H9 (cell line): ENCODE measurements around the gene ILDR1. TPM values are rescaled to one million over a fixed set of nuclear protein-coding genes. Genes with fewer than 3 reads are reported as not detected.

ENCODE experiments used
- DNase-seq: peaks from one replicate; pipeline ENCODE4 v3.0.0-alpha.2; 2017
- H2AFZ ChIP-seq: one replicate; pipeline ENCODE4 v1.6.1; 2013; ENCODE audit warnings: mild to moderate bottlenecking, low read length, control low read depth, moderate library complexity
- H2AK5ac ChIP-seq: 2 replicates; pipeline ENCODE4 v1.6.1; 2013; ENCODE audit warnings: low read length, control low read depth, mixed read lengths; ENCODE audit not compliant: insufficient read length
- H2BK120ac ChIP-seq: one replicate; pipeline ENCODE4 v1.6.1; 2013; ENCODE audit warnings: low read depth, mild to moderate bottlenecking, low read length, control low read depth, inconsistent platforms; ENCODE audit not compliant: poor library complexity, severe bottlenecking
- H2BK12ac ChIP-seq: 2 replicates; pipeline ENCODE4 v1.6.1; 2013; ENCODE audit warnings: low read length, control low read depth, mixed read lengths, low read depth; ENCODE audit not compliant: insufficient read length
- H2BK15ac ChIP-seq: 2 replicates; pipeline ENCODE4 v1.6.1; 2013; ENCODE audit warnings: low read depth, low read length, control low read depth
- H2BK20ac ChIP-seq: one replicate; pipeline ENCODE4 v1.6.1; 2013; ENCODE audit warnings: low read depth, mild to moderate bottlenecking, low read length, control low read depth, inconsistent platforms; ENCODE audit not compliant: poor library complexity, severe bottlenecking
- H2BK5ac ChIP-seq: 2 replicates; pipeline ENCODE4 v1.6.1; 2013; ENCODE audit warnings: low read length, control low read depth, mixed read lengths; ENCODE audit not compliant: insufficient read length
- H3K14ac ChIP-seq: 2 replicates; pipeline ENCODE4 v1.6.1; 2013; ENCODE audit warnings: low read length, control low read depth; ENCODE audit not compliant: insufficient read depth
- H3K18ac ChIP-seq: 2 replicates; pipeline ENCODE4 v1.6.1; 2013; ENCODE audit warnings: low read depth, mild to moderate bottlenecking, mixed read lengths, low read length, control low read depth; ENCODE audit not compliant: insufficient read length
- H3K23ac ChIP-seq: 2 replicates; pipeline ENCODE4 v1.6.1; 2013; ENCODE audit warnings: low read length, control low read depth, mixed read lengths, low read depth; ENCODE audit not compliant: insufficient read length
- H3K23me2 ChIP-seq: 2 replicates; pipeline ENCODE4 v1.6.1; 2013; ENCODE audit warnings: low read depth, mild to moderate bottlenecking, mixed read lengths, low read length, control low read depth; ENCODE audit not compliant: insufficient read length, poor library complexity, severe bottlenecking
- H3K27ac ChIP-seq: 2 replicates; pipeline ENCODE4 v1.5.1; 2013; ENCODE audit warnings: low read length, control low read depth, mixed read lengths, low read depth; ENCODE audit not compliant: insufficient read length
- H3K27me3 ChIP-seq: 2 replicates; pipeline ENCODE4 v1.6.1; 2013; ENCODE audit warnings: low read length, control low read depth, inconsistent platforms; ENCODE audit not compliant: insufficient read depth
- H3K4ac ChIP-seq: 2 replicates; pipeline ENCODE4 v1.6.1; 2013; ENCODE audit warnings: low read depth, mild to moderate bottlenecking, control low read depth, inconsistent platforms, low read length, moderate library complexity
- H3K4me1 ChIP-seq: 2 replicates; pipeline ENCODE4 v1.6.1; 2013; ENCODE audit warnings: low read length, control low read depth, inconsistent platforms; ENCODE audit not compliant: insufficient read depth
- H3K4me2 ChIP-seq: 2 replicates; pipeline ENCODE4 v1.6.1; 2013; ENCODE audit warnings: low read length, control low read depth, mixed read lengths; ENCODE audit not compliant: insufficient read length, insufficient read depth
- H3K56ac ChIP-seq: 2 replicates; pipeline ENCODE4 v1.6.1; 2013; ENCODE audit warnings: low read depth, mild to moderate bottlenecking, mixed read lengths, low read length, control low read depth; ENCODE audit not compliant: insufficient read length
- H3K79me1 ChIP-seq: 2 replicates; pipeline ENCODE4 v1.6.1; 2013; ENCODE audit warnings: low read depth, mild to moderate bottlenecking, moderate library complexity, low read length, control low read depth, inconsistent platforms; ENCODE audit not compliant: insufficient read depth, poor library complexity, severe bottlenecking
- H3K79me2 ChIP-seq: 2 replicates; pipeline ENCODE4 v1.6.1; 2013; ENCODE audit warnings: low read length, control low read depth, inconsistent platforms; ENCODE audit not compliant: insufficient read depth
- H3K9ac ChIP-seq: 2 replicates; pipeline ENCODE4 v1.6.1; 2013; ENCODE audit warnings: low read length, control low read depth, mixed read lengths; ENCODE audit not compliant: insufficient read length; ENCODE audit errors: extremely low read depth
- H3K9me3 ChIP-seq: one replicate; pipeline ENCODE4 v1.6.1; 2013; ENCODE audit warnings: low read depth, low read length, inconsistent platforms; ENCODE audit not compliant: control insufficient read depth
- H3T11ph ChIP-seq: one replicate; pipeline ENCODE4 v1.6.1; 2013; ENCODE audit warnings: mild to moderate bottlenecking, low read length, control low read depth, inconsistent platforms
- H4K20me1 ChIP-seq: one replicate; pipeline ENCODE4 v1.6.1; 2013; ENCODE audit not compliant: control insufficient read depth, insufficient read length, insufficient read depth
- H4K5ac ChIP-seq: 2 replicates; pipeline ENCODE4 v1.6.1; 2013; ENCODE audit warnings: low read depth, mild to moderate bottlenecking, mixed read lengths, low read length, control low read depth; ENCODE audit not compliant: insufficient read length
- H4K8ac ChIP-seq: replicated peaks from 2 replicates; pipeline ENCODE4 v1.6.1; 2013; ENCODE audit warnings: low read length, control low read depth, mixed read lengths, low read depth; ENCODE audit not compliant: insufficient read length
- H4K91ac ChIP-seq: 2 replicates; pipeline ENCODE4 v1.6.1; 2013; ENCODE audit warnings: low read depth, mild to moderate bottlenecking, moderate library complexity, mixed read lengths, low read length, control low read depth; ENCODE audit not compliant: insufficient read length
- H3K27ac Mint-ChIP-seq, 3 experiments: 2 replicates in 2 of 3; 3 replicates in 1 of 3; pipeline ENCODE4 v1.8.0; 2020 to 2021; ENCODE audit warnings: mixed read lengths in 3 of 3, mild to moderate bottlenecking in 1 of 3, moderate library complexity in 1 of 3
- H3K27me3 Mint-ChIP-seq: 2 replicates; pipeline ENCODE4 v1.8.0; 2021; ENCODE audit warnings: low read depth, mild to moderate bottlenecking, moderate library complexity, mixed read lengths
- H3K36me3 Mint-ChIP-seq, 3 experiments: 2 replicates in 2 of 3; 3 replicates in 1 of 3; pipeline ENCODE4 v1.8.0; 2020 to 2021; ENCODE audit warnings: low read depth in 3 of 3, mixed read lengths in 3 of 3; ENCODE audit not compliant: insufficient read depth in 1 of 3
- H3K4me1 Mint-ChIP-seq, 2 experiments: 2 replicates each; pipeline ENCODE4 v1.8.0; 2020; ENCODE audit warnings: mixed read lengths in 2 of 2
- H3K4me3 Mint-ChIP-seq, 2 experiments: 2 replicates in 1 of 2; 3 replicates in 1 of 2; pipeline ENCODE4 v1.8.0; 2020 to 2021; ENCODE audit warnings: mild to moderate bottlenecking in 2 of 2, mixed read lengths in 2 of 2, moderate library complexity in 1 of 2
- H3K9me3 Mint-ChIP-seq, 2 experiments: 2 replicates in 1 of 2; 3 replicates in 1 of 2; pipeline ENCODE4 v1.8.0; 2020; ENCODE audit warnings: mild to moderate bottlenecking in 2 of 2, mixed read lengths in 2 of 2, moderate library complexity in 1 of 2
- total RNA-seq: library from RNA; stranded (reverse); gene quantifications from 2 replicates; pipeline ENCODE4 v1.2.1, GENCODE V29; 2021
- TF ChIP-seq, protein P1 (sequence below): fragments of 200-600 bp; sonication (generic); conservative IDR thresholded peaks from 3 replicates; pipeline ENCODE4 v1.8.0; 2021; ENCODE audit warnings: antibody characterized with exemption, mild to moderate bottlenecking

Gene ILDR1
- total RNA-seq, 1 experiment from 2014 or later, result 0.68 TPM

DNA sequence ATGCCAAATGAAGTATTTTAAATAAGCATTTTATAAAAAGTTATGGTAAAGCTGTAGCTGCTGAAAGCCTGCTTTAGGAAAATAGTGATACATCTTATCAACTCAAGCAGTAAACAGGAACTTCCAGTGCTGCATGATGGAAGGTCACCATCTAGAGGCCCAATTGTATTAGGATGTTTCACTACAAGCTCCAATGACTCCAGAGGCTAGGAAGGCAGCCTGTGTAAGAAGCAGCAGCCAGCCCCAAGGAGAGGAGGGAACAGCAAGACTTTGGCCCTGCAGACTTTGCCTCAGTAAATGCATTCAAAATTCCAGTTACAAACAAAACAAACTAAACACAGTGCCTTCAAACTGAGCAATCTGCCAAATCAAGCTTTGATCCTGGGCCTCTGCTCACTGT lies 32.1 kb downstream of the ILDR1 start:
- no peak overlapping the region for H3K27ac ChIP-seq
- DNase-seq, result no peak

More for the DNA sequence above, 32.1 kb downstream of the ILDR1 start:
- Histone ChIP-seq H4K5ac (no peak overlapping the region), H2BK15ac (no peak overlapping the region), H2BK120ac (no peak overlapping the region), H2BK12ac (no peak overlapping the region), H3K9ac (no peak overlapping the region), H2BK20ac (no peak overlapping the region), H3K23ac (no peak overlapping the region), H3K9me3 (no peaks in the 10 kb centered on the region), H2BK5ac (no peak overlapping the region), H3K14ac (no peak overlapping the region), H3K4me1 (no peaks in the 10 kb centered on the region), H3K4ac (no peak overlapping the region), H3T11ph (no peak overlapping the region), H4K20me1 (no peaks in the 10 kb centered on the region), H4K8ac (no peak overlapping the region), H3K18ac (no peak overlapping the region), H3K79me1 (no peaks in the 10 kb centered on the region), H3K27me3 (no peaks in the 10 kb centered on the region), H3K56ac (no peak overlapping the region), H3K79me2 (no peaks in the 10 kb centered on the region; the same call in 1 of the 2 replicates), H3K23me2 (no peaks in the 10 kb centered on the region), H3K4me2 (no peak overlapping the region), H2AK5ac (no peak overlapping the region), H4K91ac (no peak overlapping the region), H2AFZ (no peak overlapping the region)
- H3K9me3 Mint-ChIP-seq, result peaks cover 0 to 3% of the 10 kb centered on the region in 2 experiments; a peak in 1 of 5 replicates
- H3K4me1 Mint-ChIP-seq, result no peaks in the 10 kb centered on the region
- no peaks in the 10 kb centered on the region; a peak in 2 of 7 replicates for H3K36me3 Mint-ChIP-seq
- H3K4me3 Mint-ChIP-seq, result no peak overlapping the region
- no peak overlapping the region for H3K27ac Mint-ChIP-seq
- TF ChIP-seq, protein P1, sequence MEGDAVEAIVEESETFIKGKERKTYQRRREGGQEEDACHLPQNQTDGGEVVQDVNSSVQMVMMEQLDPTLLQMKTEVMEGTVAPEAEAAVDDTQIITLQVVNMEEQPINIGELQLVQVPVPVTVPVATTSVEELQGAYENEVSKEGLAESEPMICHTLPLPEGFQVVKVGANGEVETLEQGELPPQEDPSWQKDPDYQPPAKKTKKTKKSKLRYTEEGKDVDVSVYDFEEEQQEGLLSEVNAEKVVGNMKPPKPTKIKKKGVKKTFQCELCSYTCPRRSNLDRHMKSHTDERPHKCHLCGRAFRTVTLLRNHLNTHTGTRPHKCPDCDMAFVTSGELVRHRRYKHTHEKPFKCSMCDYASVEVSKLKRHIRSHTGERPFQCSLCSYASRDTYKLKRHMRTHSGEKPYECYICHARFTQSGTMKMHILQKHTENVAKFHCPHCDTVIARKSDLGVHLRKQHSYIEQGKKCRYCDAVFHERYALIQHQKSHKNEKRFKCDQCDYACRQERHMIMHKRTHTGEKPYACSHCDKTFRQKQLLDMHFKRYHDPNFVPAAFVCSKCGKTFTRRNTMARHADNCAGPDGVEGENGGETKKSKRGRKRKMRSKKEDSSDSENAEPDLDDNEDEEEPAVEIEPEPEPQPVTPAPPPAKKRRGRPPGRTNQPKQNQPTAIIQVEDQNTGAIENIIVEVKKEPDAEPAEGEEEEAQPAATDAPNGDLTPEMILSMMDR, result peak; percentile 46; the same call in 2 of the 3 replicates
- H3K27me3 Mint-ChIP-seq, result no peaks in the 10 kb centered on the region
